C4-2B (cell line): ENCODE data around the gene ATP11B.

Experiments
- ZFX ChIP-seq: fragments of 450-650 bp; IDR thresholded peaks from 2 replicates; pipeline ENCODE4 v1.6.1; 2017
- TF ChIP-seq, protein P1 (sequence below): fragments of 450-650 bp; conservative IDR thresholded peaks from 2 replicates; pipeline ENCODE4 v1.5.1; 2017; ENCODE audit warnings: mild to moderate bottlenecking

DNA sequence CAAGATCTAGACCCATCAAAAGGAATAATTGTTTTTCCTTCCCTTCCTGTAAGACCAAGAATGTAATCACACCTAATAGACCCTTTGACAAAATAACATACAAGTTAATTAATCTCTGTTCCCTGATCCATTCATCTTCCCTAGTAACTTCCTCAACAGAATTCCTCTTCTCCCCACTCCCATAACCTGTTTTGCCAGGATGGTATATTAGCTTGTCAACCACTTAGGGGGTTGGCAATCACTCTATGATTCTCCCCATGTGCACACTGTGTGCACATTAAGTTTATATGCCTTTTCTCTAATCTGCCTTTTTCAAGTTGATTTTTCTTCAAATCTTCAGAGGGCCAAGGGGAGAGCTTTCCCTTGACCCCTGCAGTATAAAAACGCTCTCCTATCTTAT lies 2.7 kb upstream of the ATP11B start:
- TF ChIP-seq, protein P1, sequence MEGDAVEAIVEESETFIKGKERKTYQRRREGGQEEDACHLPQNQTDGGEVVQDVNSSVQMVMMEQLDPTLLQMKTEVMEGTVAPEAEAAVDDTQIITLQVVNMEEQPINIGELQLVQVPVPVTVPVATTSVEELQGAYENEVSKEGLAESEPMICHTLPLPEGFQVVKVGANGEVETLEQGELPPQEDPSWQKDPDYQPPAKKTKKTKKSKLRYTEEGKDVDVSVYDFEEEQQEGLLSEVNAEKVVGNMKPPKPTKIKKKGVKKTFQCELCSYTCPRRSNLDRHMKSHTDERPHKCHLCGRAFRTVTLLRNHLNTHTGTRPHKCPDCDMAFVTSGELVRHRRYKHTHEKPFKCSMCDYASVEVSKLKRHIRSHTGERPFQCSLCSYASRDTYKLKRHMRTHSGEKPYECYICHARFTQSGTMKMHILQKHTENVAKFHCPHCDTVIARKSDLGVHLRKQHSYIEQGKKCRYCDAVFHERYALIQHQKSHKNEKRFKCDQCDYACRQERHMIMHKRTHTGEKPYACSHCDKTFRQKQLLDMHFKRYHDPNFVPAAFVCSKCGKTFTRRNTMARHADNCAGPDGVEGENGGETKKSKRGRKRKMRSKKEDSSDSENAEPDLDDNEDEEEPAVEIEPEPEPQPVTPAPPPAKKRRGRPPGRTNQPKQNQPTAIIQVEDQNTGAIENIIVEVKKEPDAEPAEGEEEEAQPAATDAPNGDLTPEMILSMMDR, result no peak
- TF ChIP-seq ZFX, result no peak
